ENCODE measurements around the gene ABTB2.

ABTB2 gene

DNA sequence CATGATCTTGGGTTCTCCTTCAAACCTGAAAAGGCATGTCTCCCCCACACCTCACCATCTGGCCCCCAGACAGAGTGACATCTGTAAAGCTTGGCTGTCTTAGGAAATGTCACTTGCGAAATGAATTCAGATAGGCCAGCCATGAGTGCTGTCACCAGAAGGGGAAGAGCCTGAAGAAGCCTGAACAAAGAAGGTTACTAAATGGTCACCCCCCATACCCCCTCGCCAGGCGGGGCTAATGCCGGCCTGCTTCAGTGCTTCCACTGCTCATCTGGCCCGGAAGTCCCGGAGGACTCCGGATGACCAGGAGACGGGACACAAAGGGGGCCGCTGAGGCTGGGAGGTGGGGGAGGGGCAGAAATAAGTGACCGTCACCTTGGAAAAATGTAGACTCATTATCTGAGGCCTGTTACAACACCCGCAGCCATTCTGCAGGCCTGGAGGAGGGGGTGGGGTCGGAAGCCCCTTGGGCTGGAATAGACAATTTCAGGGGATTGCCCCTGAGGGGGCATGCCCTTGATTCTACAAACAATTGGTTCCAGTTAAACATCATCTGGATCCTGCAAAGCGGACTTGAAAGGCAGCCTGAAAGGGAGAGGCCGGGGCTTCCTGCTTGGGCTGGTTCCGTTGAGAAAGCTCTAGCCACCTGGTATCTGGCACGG, 209.2 kb downstream of the ABTB2 start:
- DNase-seq (ENCODE audit: low read depth) = no peak

DNA sequence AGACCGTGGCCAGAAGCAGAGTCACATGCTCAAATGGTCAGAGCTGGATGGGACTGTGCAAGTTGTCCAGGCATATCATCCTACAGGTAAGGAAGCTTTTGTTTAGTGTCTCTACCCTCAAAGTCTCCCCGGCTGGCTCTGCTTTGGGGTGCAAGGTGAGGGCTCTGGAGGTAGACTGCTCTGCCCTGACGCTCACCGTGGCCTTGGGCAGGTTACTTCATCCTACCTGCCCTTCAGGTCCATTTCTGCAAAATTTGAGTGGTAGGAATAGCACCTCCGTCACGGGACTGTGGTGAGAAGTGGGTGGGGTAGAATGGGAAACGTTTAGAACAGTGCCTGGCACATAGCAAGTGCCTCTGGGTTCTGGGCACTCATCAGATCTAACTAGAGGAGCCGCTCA, 210.2 kb downstream of the ABTB2 start:
- no peak for DNase-seq (ENCODE audit: low read depth)

DNA sequence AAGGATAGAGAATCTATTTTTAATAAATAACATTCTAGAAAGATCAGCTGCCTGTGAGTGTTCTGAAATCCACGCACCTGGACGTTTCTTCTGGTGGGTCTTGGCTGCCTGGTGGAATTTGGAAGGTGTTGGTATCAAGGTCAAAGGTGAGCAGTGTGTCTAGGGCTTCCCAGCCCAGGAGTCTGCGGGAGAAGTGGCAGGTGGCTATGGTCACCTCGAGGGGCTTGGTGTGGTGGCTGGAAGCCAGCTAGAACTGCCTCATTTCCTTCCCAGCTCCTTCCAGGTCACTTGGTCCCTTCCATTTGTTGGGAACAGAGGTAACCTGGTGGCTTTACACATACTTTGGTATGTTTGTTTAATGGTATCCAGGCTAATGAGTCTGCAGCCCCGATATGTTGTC, 210.9 kb downstream of the ABTB2 start:
- no peak for DNase-seq (ENCODE audit: low read depth)

DNA sequence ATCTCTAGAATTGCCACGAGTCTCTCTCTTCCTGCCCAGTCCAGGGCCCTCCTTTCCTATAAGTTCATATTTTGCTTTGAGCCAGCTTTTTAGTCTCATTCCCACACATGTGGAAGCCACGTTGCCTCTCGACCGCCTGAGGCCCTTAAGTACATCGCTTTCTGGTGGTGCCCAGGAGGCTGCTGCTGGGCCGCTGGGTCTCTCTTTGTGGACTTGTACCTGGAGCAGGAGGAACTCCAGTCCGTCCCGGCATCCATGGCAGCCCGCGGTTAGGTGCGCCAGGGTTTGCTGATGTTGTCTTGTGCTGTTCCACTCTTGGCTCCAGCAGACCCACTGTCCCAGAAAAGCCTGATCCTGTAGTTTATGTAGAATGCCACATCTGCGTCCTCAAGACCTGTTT, 211.4 kb downstream of the ABTB2 start:
- no peak for DNase-seq (ENCODE audit: low read depth)

DNA sequence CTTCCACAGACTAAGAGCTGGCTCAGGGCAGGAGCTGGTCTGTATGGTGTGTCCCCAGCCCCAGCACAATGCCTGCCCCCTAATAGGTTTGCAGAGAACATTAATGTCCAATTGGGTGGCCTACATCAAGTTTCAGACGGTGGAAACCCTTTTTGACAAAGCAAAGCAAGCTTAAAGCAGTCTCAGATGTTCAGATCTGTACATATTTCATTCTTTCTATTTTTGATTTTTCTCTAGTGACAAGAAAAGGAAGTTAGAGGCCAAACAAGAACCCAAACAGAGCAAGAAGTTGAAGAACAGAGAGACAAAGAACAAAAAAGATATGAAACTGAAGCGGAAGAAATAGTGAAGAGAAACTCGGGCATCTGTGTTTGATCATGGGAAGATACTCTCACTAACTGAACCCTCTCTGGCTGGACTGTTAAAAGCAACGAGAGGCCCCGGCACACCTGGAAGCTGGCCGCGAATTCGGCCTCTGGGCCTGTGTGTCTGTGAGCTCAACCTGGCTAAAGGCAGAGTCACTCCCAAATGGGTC, 211.9 kb downstream of the ABTB2 start:
- DNase-seq (ENCODE audit: low read depth) = no peak

DNA sequence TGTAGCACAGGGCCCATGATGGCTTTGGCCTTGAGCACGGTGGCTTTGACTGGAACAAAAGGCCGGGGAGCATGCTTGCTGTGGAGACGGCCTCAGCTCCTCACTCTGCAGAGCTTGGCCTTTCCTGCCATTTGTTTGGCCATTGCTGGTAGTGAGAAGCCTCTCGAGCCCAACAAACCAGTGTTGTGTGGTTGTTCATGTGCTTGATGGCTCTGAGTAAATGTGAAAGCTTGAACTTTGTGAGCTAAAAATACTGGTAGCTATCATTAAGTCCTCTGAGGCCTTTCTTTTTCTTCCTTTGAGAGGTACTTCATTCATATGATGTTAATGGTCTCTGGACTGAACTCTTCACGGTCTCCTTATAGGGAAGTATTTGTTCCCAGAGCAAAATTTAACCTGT, 212.7 kb downstream of the ABTB2 start:
- DNase-seq (ENCODE audit: low read depth) = no peak

DNA sequence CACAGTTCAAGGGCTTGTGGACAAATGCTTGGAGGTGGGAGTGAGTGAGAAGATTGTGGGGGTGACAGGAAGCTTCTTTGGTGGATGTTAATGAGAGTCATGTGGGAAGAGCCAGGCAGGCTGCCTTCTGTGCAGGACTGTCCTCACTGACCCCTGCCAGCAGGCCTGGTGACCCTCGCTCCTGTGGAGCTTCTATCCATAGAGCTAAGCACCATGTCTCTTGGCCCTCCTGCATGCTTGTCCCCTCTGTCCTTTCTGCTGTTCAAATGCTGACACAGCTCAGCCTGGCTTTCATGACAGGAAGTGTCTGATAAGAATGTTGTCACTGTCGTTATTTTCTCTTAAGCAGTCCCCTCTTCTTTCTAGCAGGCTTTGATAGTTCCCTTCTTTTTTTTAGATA, 214.8 kb downstream of the ABTB2 start:
- DNase-seq (ENCODE audit: low read depth) = no peak

DNA sequence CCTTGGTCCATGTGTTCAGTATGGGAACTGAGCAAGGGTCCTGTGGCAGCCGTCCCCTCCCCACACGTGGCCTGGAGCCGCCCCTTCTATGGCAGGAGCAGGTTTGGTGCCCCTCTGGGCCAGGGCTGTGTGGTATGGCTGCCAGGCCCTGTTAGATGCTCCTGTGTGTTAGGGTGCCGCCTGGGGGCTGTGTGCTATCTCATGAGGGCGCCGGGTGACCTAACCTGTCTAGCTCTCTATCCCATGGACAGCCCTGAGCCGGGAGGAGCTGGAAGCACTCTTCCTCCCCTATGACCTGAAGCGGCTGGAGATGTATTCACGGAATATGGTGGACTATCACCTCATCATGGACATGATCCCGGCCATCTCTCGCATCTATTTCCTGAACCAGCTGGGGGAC, 217.7 kb downstream of the ABTB2 start:
- no peak for DNase-seq (ENCODE audit: low read depth)

DNA sequence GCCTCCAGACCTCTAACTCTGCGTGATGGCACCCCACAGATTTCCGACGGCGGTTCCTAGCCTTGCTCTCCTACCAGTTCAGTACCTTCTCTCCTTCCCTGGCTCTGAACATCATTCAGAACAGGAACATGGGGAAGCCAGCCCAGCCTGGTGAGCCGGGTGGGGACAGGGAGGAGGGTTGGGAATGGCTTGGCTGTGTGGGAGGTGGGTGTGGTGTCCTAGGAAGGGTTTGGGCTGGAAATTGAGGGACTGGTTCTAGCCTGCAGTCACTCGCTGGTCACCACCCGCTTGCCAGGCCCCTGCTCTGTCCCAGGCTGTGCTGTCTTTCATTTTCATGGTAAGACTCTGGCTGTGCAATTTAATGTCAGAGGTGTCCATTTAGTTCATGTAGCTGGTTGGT, 218.5 kb downstream of the ABTB2 start:
- no peak for DNase-seq (ENCODE audit: low read depth)

DNA sequence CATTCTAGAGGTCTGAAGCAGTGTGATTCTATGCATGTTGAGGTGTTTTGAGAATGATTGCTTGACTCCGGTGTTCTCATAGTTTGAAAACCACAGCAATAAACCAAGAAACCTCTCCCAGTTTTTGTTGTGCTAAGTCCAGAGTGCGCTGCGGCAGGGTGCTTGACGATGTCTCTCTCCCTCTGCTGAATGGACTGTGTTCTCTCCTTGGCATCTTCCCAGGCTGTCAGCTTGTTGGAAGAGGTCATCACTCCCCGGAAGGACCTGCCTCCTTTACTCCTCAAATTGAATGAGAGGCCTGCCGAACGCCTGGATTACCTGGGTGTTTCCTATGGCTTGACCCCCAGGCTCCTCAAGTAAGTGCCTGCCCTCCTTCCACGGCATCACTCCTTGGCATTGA, 221.4 kb downstream of the ABTB2 start:
- DNase-seq (ENCODE audit: low read depth) = no peak

DNA sequence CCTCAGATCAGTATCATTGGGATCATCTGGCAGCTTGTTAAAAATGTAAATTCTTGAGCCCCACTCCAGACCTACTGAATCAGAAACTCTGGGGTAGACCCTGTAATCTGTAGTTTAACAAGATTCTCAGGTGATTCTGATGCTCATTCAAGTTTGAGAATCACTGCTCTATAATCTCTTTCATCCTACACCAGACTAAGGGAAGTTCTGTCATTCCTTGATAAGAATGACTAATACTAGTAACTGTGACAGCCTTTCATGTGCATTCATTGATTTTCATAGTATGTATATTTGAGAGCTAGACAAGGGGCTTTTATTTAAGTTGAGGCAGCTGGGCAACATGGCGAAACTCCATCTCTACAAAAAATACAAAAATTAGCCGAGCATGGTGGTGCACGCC, 222.4 kb downstream of the ABTB2 start:
- DNase-seq (ENCODE audit: low read depth) = no peak

DNA sequence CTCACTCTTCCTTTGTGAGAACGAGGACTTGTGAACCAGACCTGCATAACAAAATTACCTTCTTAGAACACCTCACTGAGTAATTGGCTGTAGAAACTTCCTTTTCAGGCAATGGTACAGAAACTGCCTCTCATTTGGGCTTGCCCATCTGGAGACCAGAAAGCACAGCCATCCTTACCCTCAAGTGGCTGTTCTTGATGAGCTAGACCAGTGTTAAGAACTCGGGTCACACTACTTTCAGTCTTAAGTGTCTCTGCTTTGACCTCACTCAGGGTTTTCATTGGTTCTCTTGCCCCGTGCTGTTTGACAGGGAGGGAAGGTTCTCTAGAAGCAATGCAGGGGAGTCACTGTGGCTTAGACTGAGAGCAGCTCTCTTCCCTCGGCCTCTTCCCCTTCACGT, 223.0 kb downstream of the ABTB2 start:
- DNase-seq (ENCODE audit: low read depth) = no peak

DNA sequence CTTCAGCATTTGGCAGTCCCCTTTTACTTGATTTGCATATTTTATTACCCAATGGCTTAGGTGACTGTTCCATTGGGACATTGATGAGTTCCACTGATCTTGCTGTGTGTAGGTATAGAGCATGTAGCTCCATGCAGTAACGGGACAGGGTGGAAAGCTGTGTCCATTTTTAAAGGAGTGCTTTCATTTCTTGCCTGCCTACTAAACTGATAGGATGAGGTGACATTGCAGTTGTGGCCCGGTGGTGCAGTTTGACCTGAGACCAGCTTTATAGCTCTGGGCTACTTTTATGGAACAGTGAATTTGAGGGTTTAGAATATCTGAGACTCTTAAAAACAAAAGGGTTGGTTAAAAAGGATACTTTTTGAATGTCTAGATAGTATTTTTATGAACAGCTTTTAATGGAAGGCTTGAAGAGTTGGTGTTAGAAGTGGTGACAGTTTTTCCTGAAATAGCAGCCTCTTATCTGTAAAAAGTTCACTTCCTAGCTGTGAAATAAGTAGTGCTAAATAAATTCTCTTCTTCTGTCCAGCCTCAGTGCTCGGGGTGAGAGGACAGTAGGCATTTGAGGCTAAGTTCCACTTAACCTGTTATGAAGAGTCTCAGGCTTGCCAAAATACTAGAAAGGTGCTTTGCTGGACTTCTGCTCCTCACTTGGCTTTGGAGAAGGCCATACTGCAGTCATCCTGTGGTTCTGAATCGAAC, 225.4 kb downstream of the ABTB2 start:
- no peak for DNase-seq (ENCODE audit: low read depth)

DNA sequence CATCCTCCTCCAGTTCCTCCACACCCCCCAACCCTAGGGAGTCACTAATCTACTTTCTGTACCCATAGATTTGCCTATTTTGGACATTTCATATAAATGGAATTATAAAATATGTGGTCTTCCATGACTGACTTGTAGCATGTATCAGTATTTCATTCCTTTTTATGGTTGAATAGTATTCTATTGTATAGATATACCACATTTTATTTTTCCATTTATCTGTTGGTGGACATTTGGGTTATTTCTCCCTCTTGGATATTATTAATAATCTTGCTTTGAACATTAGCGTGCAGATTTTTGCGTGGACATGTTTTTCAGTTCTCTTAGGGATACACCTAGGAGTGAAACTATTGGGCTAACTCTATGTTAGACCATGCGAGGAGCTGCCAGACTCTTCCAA, 229.0 kb downstream of the ABTB2 start:
- DNase-seq (ENCODE audit: low read depth) = no peak

DNA sequence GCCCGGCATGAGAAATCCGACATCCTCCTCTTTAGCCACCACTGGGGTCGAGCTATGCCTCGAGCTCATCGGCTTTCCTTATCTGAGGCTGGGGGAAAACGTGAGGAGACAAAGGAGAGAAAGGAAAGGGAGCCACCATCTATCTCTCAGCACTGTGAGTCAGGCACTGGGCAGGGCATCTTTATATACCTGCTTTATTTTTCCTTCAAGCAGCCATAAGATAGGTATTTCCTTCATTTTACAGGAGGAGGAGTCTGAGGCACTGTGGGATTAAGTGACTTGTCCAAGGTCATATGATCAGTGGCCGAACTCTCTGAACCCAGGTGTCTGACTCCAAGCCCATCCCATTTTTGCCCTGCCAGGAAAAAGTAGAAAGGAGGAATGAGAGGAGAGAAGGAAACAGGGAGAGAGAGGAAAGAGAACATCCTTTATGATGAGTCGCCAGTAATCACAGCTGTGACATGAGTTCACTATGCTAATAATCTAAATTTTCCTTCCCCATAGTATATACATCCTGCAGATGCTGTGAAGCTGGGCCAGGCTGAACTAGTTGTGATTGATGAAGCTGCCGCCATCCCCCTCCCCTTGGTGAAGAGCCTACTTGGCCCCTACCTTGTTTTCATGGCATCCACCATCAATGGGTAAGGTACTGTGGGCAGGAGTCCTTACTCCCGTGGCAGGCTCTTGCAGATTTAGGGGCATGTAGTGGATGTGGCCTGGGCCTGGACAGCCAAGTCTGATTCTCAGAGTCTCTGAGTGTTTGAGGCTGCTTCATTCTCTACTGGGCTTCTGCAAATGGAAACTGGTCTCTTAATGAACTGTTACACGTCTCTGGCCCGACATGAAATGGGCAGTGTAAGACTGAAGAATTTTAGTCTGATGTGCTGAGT, 230.6 kb downstream of the ABTB2 start:
- DNase-seq (ENCODE audit: low read depth) = no peak

DNA sequence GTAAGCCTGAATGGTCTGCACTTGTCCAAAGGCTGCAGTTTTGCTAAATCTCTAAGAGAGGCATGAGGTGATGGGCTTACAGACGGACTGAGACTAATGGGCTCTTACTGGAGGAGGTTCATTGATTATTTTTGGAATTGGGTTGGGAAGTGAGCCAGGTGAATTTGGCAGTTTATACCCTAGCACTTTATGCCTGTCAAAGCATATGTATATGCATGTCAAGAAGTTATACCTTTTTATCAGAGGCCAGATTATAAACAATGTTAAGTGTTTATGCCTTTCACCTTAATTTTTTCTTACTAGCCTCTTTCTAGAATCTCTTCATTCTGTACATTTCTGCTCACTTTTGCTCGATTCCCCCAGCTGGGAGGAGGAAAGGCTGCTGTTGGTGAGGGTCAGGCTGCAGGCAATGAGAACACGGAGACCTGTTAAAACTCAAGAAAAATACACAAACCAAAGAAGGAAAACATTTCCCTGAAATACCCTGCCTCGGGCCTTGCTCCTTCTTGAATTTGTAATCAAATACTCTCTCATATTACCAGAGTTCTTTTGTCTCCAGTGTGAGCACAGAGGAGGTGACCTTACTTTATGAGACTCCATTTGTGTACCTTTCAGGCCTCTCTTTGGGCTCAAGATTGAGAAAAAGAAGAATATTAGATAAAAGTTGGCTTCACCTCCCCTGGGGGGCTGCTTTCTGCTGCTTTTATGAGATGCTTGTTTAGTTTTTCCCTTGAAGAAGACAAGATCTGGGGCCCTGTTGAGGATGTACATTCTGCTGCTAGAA, 232.7 kb downstream of the ABTB2 start:
- no peak for DNase-seq (ENCODE audit: low read depth)

DNA sequence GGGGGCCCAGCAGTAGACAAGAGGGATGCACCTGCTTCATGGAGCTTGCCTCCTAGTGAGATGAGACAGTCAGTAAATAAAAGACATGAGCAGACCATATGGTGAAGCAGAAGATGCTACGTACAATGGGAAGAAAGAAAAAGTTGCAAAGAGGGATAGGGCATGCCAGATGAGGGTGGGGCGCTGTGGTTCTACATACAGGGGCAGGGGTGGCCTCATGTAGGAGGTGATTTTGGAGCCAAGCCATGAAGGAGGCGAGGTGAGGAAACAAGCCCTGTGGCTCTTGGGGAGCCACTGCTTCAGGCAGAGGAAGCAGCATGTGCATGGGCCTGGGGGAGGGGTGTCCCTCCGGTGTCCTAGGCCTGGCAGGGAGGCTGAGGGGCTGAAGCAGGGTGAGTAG, 237.2 kb downstream of the ABTB2 start:
- no peak for DNase-seq (ENCODE audit: low read depth)

DNA sequence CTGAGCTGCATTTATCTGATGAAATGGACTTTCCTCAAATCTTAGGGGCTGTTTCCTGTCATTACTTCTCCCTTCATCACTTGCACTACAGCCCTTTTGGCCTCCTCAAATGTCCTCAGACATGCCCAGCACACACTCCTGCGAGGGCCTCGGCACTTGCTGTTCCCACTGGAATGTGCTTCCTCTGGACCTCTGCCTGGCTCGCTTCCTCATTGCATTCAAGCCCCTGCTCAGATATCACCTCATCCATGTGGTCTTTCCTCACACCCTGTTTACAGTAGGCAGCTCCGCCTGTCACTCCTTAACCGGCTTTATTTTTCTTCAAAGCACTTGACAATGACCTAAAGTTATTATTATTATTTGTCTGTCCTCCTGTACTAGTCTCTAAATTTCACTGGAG, 243.3 kb downstream of the ABTB2 start:
- no peak for DNase-seq (ENCODE audit: low read depth)

DNA sequence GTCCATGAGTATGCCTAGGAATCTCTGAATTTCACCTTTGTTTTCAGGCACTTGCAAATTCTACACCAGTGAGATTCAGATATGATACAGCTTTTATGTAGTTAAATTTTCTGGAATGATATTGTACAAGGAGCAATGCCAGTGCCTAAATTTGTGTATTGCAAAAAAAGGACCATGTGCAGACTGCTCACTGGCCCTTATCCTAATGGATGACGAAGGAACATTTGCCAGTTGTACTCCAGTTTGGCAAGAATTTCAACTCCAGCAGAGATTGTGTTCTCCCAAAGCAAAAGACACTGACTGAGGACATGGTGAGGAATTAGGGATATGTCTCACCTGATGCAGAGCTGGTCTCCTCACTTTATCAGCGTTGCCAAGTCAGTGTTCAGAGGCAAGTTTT, 243.8 kb downstream of the ABTB2 start:
- no peak for DNase-seq (ENCODE audit: low read depth)

DNA sequence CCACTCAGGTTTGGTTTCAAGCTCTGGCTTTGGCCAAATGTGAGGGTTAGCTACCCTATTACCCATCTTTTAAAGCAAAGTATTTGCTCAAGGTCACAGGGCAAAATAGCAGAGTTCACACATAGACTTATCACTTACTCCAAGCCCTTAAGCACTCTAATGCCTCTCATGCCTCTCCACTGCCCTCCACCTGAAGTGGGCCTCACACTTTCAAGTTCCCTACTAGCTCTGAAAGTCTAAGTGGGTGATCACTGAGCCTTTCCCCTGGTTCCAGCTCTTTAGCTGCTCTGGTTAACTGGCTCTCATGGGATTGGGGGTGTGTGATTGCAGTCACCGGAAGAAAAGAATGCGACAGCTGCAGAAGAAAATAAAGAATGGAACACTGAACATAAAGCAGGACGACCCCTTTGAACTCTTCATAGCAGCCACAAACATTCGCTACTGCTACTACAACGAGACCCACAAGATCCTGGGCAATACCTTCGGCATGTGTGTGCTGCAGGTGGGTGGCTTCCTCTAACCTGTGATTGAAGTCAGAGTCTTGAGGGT, 246.0 kb downstream of the ABTB2 start:
- no peak for DNase-seq (ENCODE audit: low read depth)

DNA sequence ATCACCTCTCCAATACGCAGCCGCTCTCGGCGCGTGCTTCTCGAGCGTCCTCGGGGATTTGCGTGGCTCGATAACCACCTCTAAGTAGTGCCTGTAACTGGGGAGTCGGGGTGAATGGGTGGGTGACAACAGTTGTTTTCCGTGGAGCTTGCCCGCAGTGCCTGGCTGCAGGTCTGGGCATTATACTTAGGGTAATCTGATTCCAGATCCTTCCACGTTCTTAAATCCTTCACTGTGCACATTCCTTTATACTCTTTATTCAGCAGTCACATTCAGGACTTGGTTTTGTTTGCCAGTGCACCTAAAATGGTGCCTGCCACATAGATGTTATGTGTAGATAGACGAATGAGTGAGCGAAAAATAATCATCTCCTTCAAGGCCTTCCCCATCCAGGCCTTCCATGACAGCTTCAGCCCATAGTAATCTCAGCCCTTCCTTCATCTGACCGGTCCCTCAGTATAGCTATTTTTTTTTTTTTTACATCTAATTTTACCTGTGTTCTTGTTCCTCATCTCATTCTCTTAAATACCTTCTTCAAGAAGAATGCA, 251.8 kb downstream of the ABTB2 start:
- DNase-seq (ENCODE audit: low read depth) = no peak

All from stimulated activated CD8-positive, alpha-beta memory T cell treated with anti-CD3 and anti-CD28 coated beads, Interleukin-7, amount 100 ng/mL, for 24 hours (primary cell).